ENCODE measurements around the gene ANKRA2. TPM values are rescaled to one million over a fixed set of nuclear protein-coding genes. Genes with fewer than 3 reads are reported as not detected.

ANKRA2 gene
- total and polyA plus RNA-seq, 9 donors, result 22.3 to 44.2 (median 25.5) TPM

- Histone ChIP-seq H3K36me3 (no peaks in the 10 kb centered on the region), H3K9me3 (no peaks in the 10 kb centered on the region), H3K4me3 (no peak overlapping the region), H3K4me1 (ENCODE audit: insufficient read depth) (no peaks in the 10 kb centered on the region), H3K27ac (no peak overlapping the region), H3K27me3 (no peaks in the 10 kb centered on the region)
- no peak for TF ChIP-seq POLR2A (IDR thresholded peaks at IDR 0.05)
- no peak for TF ChIP-seq EP300 (IDR thresholded peaks at IDR 0.05)
- TF ChIP-seq, protein P1, sequence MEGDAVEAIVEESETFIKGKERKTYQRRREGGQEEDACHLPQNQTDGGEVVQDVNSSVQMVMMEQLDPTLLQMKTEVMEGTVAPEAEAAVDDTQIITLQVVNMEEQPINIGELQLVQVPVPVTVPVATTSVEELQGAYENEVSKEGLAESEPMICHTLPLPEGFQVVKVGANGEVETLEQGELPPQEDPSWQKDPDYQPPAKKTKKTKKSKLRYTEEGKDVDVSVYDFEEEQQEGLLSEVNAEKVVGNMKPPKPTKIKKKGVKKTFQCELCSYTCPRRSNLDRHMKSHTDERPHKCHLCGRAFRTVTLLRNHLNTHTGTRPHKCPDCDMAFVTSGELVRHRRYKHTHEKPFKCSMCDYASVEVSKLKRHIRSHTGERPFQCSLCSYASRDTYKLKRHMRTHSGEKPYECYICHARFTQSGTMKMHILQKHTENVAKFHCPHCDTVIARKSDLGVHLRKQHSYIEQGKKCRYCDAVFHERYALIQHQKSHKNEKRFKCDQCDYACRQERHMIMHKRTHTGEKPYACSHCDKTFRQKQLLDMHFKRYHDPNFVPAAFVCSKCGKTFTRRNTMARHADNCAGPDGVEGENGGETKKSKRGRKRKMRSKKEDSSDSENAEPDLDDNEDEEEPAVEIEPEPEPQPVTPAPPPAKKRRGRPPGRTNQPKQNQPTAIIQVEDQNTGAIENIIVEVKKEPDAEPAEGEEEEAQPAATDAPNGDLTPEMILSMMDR (IDR thresholded peaks at IDR 0.05), result no peak
- intact Hi-C loops (cut with DNase I), result loop anchor here in 1 of 4 donors (5.0 kb wide), 1 partner anchor 185 kb away; no protein-coding TSS in a partner anchor
- no peak for DNase-seq
Measured at GRCh38 chr5:73596705-73597328, 31.4 kb upstream of the ANKRA2 start.

GRCh38 chr5:73592551-73592950 lies 27.1 kb upstream of the ANKRA2 start:
- intact Hi-C loops (cut with DNase I), result loop anchor here in 2 of 4 donors (5.0 kb wide), 1 partner anchor 200 kb away; no protein-coding TSS in a partner anchor
- WGBS, 3 donors, result 61 to 71% (median 67%) methylated on average over 1 of the region's 1 CpG
- TF ChIP-seq, protein P1 (IDR thresholded peaks at IDR 0.05), result no peak
- TF ChIP-seq EP300 (IDR thresholded peaks at IDR 0.05) (no peak), POLR2A (IDR thresholded peaks at IDR 0.05) (no peak)

DNA sequence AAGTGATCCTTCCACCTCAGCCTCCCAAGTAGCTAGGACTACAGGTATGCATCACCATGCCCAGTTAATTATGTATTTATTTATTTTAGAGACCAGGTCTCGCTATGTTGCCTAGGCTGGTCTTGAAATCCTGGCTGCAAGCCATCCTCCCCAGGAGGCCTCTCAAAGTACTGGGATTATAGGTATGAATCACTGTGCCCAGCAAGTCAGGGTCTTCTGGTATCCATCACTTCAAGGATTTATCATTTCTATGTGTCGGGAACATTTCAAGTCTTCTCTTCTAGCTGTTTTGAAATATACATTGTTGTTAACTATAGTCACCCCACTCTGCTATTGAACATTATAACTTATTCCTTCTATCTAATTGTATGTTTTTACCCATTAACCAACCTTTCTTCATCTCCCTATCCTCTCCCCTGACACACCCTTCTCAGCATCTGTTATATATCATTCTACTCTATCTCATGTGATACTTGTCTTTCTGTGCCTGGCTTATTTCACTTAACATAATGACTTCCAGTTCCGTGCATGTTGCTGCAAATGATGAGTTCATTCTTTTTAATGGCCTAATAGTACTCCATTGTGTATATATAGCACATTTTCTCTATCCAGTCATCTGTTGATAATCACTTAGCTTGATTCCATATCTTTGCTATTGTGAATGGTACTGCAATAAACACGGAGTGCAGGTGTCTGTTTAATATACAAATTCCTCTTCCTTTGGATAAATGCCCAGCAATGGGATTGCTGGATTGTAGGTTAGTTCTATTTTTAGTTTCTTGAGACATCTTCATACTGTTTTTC lies 26.5 kb upstream of the ANKRA2 start:
- H3K4me1 ChIP-seq (ENCODE audit: insufficient read depth), result peaks cover 3% of the 10 kb centered on the region
- no peaks in the 10 kb centered on the region for H3K27me3 ChIP-seq
- H3K27ac ChIP-seq, result no peak overlapping the region
- TF ChIP-seq, protein P1 (IDR thresholded peaks at IDR 0.05), result no peak
- no peak for TF ChIP-seq POLR2A (IDR thresholded peaks at IDR 0.05)
- H3K9me3 ChIP-seq, result no peaks in the 10 kb centered on the region
- WGBS, 3 donors, result 57 to 70% (median 70%) methylated on average over 4 of the region's 4 CpGs
- no peaks in the 10 kb centered on the region for H3K36me3 ChIP-seq
- H3K4me3 ChIP-seq, result no peak overlapping the region
- no peak for DNase-seq
- intact Hi-C loops (cut with DNase I), result loop anchor here in 3 of 4 donors (2.0 to 5.0 kb wide), 2 partner anchors 200 to 203 kb away; no protein-coding TSS in a partner anchor

More at GRCh38 chr5:73592551-73592950, 27.1 kb upstream of the ANKRA2 start:
- Histone ChIP-seq H3K4me3 (no peak overlapping the region), H3K36me3 (no peaks in the 10 kb centered on the region), H3K27me3 (no peaks in the 10 kb centered on the region), H3K9me3 (no peaks in the 10 kb centered on the region), H3K27ac (no peak overlapping the region), H3K4me1 (ENCODE audit: insufficient read depth) (peaks cover 3% of the 10 kb centered on the region)
- DNase-seq, result no peak

- Histone ChIP-seq H3K9me3 (no peaks in the 10 kb centered on the region), H3K4me1 (ENCODE audit: insufficient read depth) (peaks cover 3% of the 10 kb centered on the region), H3K4me3 (no peak overlapping the region), H3K27ac (no peak overlapping the region), H3K36me3 (no peaks in the 10 kb centered on the region), H3K27me3 (no peaks in the 10 kb centered on the region)
- DNase-seq, result peak in 2 of 5 donors; percentile 27 to 60
- intact Hi-C loops (cut with DNase I), result loop anchor here in 3 of 4 donors (2.0 to 5.0 kb wide), 2 partner anchors 201 to 204 kb away; no protein-coding TSS in a partner anchor
- TF ChIP-seq POLR2A (IDR thresholded peaks at IDR 0.05), result no peak
- TF ChIP-seq, protein P1 (IDR thresholded peaks at IDR 0.05), result peak; percentile 91 to 95 (median 95)
- no peak for TF ChIP-seq EP300 (IDR thresholded peaks at IDR 0.05)
- WGBS, 3 donors, result 59 to 68% (median 61%) methylated on average over 4 of the region's 4 CpGs
Measured at GRCh38 chr5:73591102-73591695, 25.8 kb upstream of the ANKRA2 start.

Data from ovary (tissue), 9 donors.